H1 (cell line): ENCODE data around the gene TMEM44. TPM values are rescaled to one million over a fixed set of nuclear protein-coding genes. Genes with fewer than 3 reads are reported as not detected.

ENCODE experiments used
- CTCF ChIA-PET: fragments of 300-600 bp; sonication (Branson Sonifier 250); formaldehyde crosslinking; loops from one replicate; lab custom pipeline; 2021; ENCODE audit not compliant: partially characterized antibody; lab: Charles Lee
- POLR2A ChIA-PET: fragments of 300-600 bp; sonication (Branson Sonifier 250); formaldehyde crosslinking; loops from one replicate; lab custom pipeline; 2021; ENCODE audit warnings: inconsistent platforms; ENCODE audit not compliant: partially characterized antibody; lab: Charles Lee
- DNase-seq, 2 experiments: peaks; one replicate each; pipeline versions ENCODE4 v3.0.0 to v3.0.0-alpha.2; 2010 to 2022; ENCODE audit warnings: low spot score in 2 of 2, low read depth in 1 of 2, mixed read lengths in 1 of 2
- FAIRE-seq: peaks from 2 replicates; lab custom pipeline; 2011; peaks lifted over from hg19 to GRCh38; lab: Jason Lieb, UNC
- H2AFZ ChIP-seq: 2 replicates; pipeline ENCODE4 v1.8.1; 2012; ENCODE audit warnings: low read length, inconsistent platforms
- H2AK5ac ChIP-seq: 2 replicates; pipeline ENCODE4 v1.6.1; 2013; ENCODE audit warnings: low read depth, low read length
- H2BK120ac ChIP-seq: replicated peaks from 2 replicates; pipeline ENCODE3; 2013; ENCODE audit warnings: low read depth, low read length, inconsistent platforms
- H2BK12ac ChIP-seq: 2 replicates; pipeline ENCODE4 v1.6.1; 2013; ENCODE audit warnings: low read depth, low read length
- H2BK15ac ChIP-seq: 2 replicates; pipeline ENCODE4 v1.6.1; 2013; ENCODE audit warnings: low read length
- H2BK20ac ChIP-seq: 2 replicates; pipeline ENCODE4 v1.6.1; 2013; ENCODE audit warnings: low read length
- H2BK5ac ChIP-seq: 2 replicates; pipeline ENCODE4 v1.6.1; 2013; ENCODE audit warnings: low read depth, low read length
- H3K14ac ChIP-seq: 2 replicates; pipeline ENCODE4 v1.6.1; 2013; ENCODE audit warnings: inconsistent platforms; ENCODE audit not compliant: insufficient read length
- H3K18ac ChIP-seq: 2 replicates; pipeline ENCODE4 v1.6.1; 2013; ENCODE audit warnings: low read length; ENCODE audit errors: extremely low read depth
- H3K23ac ChIP-seq: 2 replicates; pipeline ENCODE4 v1.6.1; 2013; ENCODE audit warnings: inconsistent platforms; ENCODE audit not compliant: insufficient read length
- H3K23me2 ChIP-seq: 2 replicates; pipeline ENCODE4 v1.6.1; 2013; ENCODE audit warnings: low read depth, low read length
- H3K27ac ChIP-seq: 2 replicates; pipeline ENCODE4 v1.6.1; 2011; ENCODE audit warnings: low read depth, low read length, inconsistent platforms
- H3K27me3 ChIP-seq, 4 experiments: replicated peaks in 1 of 4; 1 replicate in 1 of 4; 2 replicates in 3 of 4; pipeline versions ENCODE4 v1.6.1 to v1.8.1; 2011 to 2013; ENCODE audit warnings: low read length in 3 of 4, mild to moderate bottlenecking in 3 of 4, inconsistent platforms in 2 of 4, mixed read lengths in 2 of 4, moderate library complexity in 1 of 4; ENCODE audit not compliant: control insufficient read depth in 3 of 4, insufficient read depth in 3 of 4; ENCODE audit errors: extremely low read depth in 1 of 4
- H3K36me3 ChIP-seq, 4 experiments: 2 replicates each; pipeline versions ENCODE4 v1.6.1 to v1.8.1; 2011 to 2013; ENCODE audit warnings: mild to moderate bottlenecking in 4 of 4, low read length in 3 of 4, moderate library complexity in 2 of 4, control low read depth in 1 of 4, inconsistent platforms in 1 of 4; ENCODE audit not compliant: insufficient read depth in 4 of 4, control insufficient read depth in 2 of 4
- H3K4ac ChIP-seq: replicated peaks from 2 replicates; pipeline ENCODE3; 2013; ENCODE audit warnings: low read length, low read depth, mixed read lengths, inconsistent platforms; ENCODE audit not compliant: insufficient read length
- H3K4me1 ChIP-seq, 4 experiments: replicated peaks in 1 of 4; 1 replicate in 1 of 4; 2 replicates in 3 of 4; pipeline versions ENCODE4 v1.6.1 to v1.8.1; 2011 to 2013; ENCODE audit warnings: low read length in 3 of 4, inconsistent platforms in 2 of 4, mixed read lengths in 1 of 4; ENCODE audit not compliant: insufficient read depth in 4 of 4, control insufficient read depth in 3 of 4
- H3K4me2 ChIP-seq, 2 experiments: 2 replicates each; pipeline versions ENCODE4 v1.6.1 to v1.8.1; 2011 to 2013; ENCODE audit warnings: low read depth in 2 of 2, low read length in 2 of 2, control low read depth in 1 of 2, inconsistent platforms in 1 of 2, mild to moderate bottlenecking in 1 of 2; ENCODE audit not compliant: insufficient read depth in 1 of 2
- H3K4me3 ChIP-seq, 4 experiments: fragments of 200-600, 300-600 bp in 1 of 4; sonication (generic), shearing (Covaris generic), sonication (Bioruptor Twin) in 1 of 4; 2 replicates each; pipeline versions ENCODE4 v1.5.1 to v1.8.1; 2011 to 2016; ENCODE audit warnings: low read length in 4 of 4, low read depth in 3 of 4, control low read depth in 2 of 4, inconsistent platforms in 2 of 4, mild to moderate bottlenecking in 2 of 4, mixed read lengths in 1 of 4, moderate library complexity in 1 of 4; ENCODE audit not compliant: insufficient read depth in 2 of 4; ENCODE audit errors: extremely low read depth in 1 of 4
- H3K56ac ChIP-seq: replicated peaks from 2 replicates; pipeline ENCODE3; 2013; ENCODE audit warnings: low read depth, mild to moderate bottlenecking, mixed read lengths, low read length, inconsistent platforms; ENCODE audit not compliant: insufficient read length
- H3K79me1 ChIP-seq: 2 replicates; pipeline ENCODE4 v1.6.1; 2013; ENCODE audit warnings: low read depth, low read length, control low read depth
- H3K79me2 ChIP-seq, 2 experiments: 2 replicates each; pipeline versions ENCODE4 v1.6.1 to v1.8.1; 2012 to 2013; ENCODE audit warnings: low read length in 2 of 2, mild to moderate bottlenecking in 2 of 2, inconsistent platforms in 1 of 2; ENCODE audit not compliant: insufficient read depth in 2 of 2, control insufficient read depth in 1 of 2
- H3K9ac ChIP-seq, 4 experiments: replicated peaks in 1 of 4; 1 replicate in 1 of 4; 2 replicates in 3 of 4; pipeline versions ENCODE4 v1.6.1 to v1.8.1; 2011 to 2013; ENCODE audit warnings: low read depth in 3 of 4, low read length in 3 of 4, control low read depth in 2 of 4, mild to moderate bottlenecking in 2 of 4, moderate library complexity in 2 of 4, inconsistent platforms in 1 of 4; ENCODE audit errors: extremely low read depth in 1 of 4
- H3K9me3 ChIP-seq, 2 experiments: 2 replicates each; pipeline versions ENCODE4 v1.6.1 to v1.8.1; 2012 to 2013; ENCODE audit warnings: mild to moderate bottlenecking in 2 of 2, moderate library complexity in 2 of 2, control low read depth in 1 of 2, inconsistent platforms in 1 of 2, low read depth in 1 of 2, low read length in 1 of 2, mixed read lengths in 1 of 2; ENCODE audit not compliant: insufficient read depth in 2 of 2
- H4K20me1 ChIP-seq, 2 experiments: replicated peaks in 1 of 2; 2 replicates each; pipeline versions ENCODE3 to v1.8.1; 2011 to 2013; ENCODE audit warnings: inconsistent platforms in 2 of 2, low read length in 2 of 2, mild to moderate bottlenecking in 1 of 2; ENCODE audit not compliant: insufficient read depth in 2 of 2, control insufficient read depth in 1 of 2
- H4K5ac ChIP-seq: 2 replicates; pipeline ENCODE4 v1.6.1; 2013; ENCODE audit warnings: low read length, low read depth, mixed read lengths, inconsistent platforms; ENCODE audit not compliant: insufficient read length
- H4K8ac ChIP-seq: 2 replicates; pipeline ENCODE4 v1.8.0; 2013; ENCODE audit warnings: mild to moderate bottlenecking, moderate library complexity, low read length, inconsistent platforms; ENCODE audit not compliant: insufficient read depth; ENCODE audit errors: extremely low read depth
- H4K91ac ChIP-seq: replicated peaks from 2 replicates; pipeline ENCODE3; 2013; ENCODE audit warnings: low read length, mixed read lengths, inconsistent platforms; ENCODE audit not compliant: insufficient read length
- ATF3 ChIP-seq: IDR thresholded peaks from 2 replicates; pipeline ENCODE4 v1.6.1; 2011; ENCODE audit warnings: low read depth, mild to moderate bottlenecking, low read length; ENCODE audit not compliant: insufficient read depth
- CBX8 ChIP-seq: fragments of 300-800, 300-1000 bp; sonication (generic); IDR thresholded peaks from 2 replicates; pipeline ENCODE4 v1.7.1; 2016; ENCODE audit warnings: low read depth, low read length, borderline replicate concordance
- CEBPB ChIP-seq: IDR thresholded peaks from 2 replicates; pipeline ENCODE4 v1.6.1; 2012; ENCODE audit warnings: low read depth, low read length
- CHD1 ChIP-seq: IDR thresholded peaks from 2 replicates; pipeline ENCODE4 v1.6.1; 2012; ENCODE audit warnings: low read depth, low read length, improper control_type of control experiment
- CREB1 ChIP-seq: IDR thresholded peaks from 2 replicates; pipeline ENCODE4 v1.6.1; 2012; ENCODE audit warnings: inconsistent platforms
- EP300 ChIP-seq, 2 experiments: IDR thresholded peaks; 1 replicate in 1 of 2; 2 replicates in 1 of 2; pipeline ENCODE4 v1.6.1; 2011 to 2012; ENCODE audit warnings: low read depth in 2 of 2, low read length in 2 of 2, mild to moderate bottlenecking in 2 of 2, borderline replicate concordance in 1 of 2, inconsistent platforms in 1 of 2, moderate library complexity in 1 of 2
- MAFK ChIP-seq: IDR thresholded peaks from 2 replicates; pipeline ENCODE4 v1.6.1; 2012; ENCODE audit warnings: low read depth, mild to moderate bottlenecking, improper control_type of control experiment, low read length
- NANOG ChIP-seq: IDR thresholded peaks from 2 replicates; pipeline ENCODE4 v1.6.1; 2011; ENCODE audit warnings: low read length, low read depth, mild to moderate bottlenecking, inconsistent platforms; ENCODE audit not compliant: insufficient read depth, poor library complexity, severe bottlenecking
- PHF8 ChIP-seq: fragments of 200-600 bp; sonication (generic); conservative IDR thresholded peaks from 2 replicates; pipeline ENCODE4 v1.7.1; 2012; ENCODE audit warnings: low read depth, mild to moderate bottlenecking, inconsistent platforms, low read length, moderate library complexity
- RFX5 ChIP-seq: IDR thresholded peaks from 2 replicates; pipeline ENCODE4 v1.6.1; 2011; ENCODE audit warnings: low read depth, low read length, improper control_type of control experiment, borderline replicate concordance
- SIN3A ChIP-seq, 2 experiments: IDR thresholded peaks in 1 of 2; conservative IDR thresholded peaks in 1 of 2; 2 replicates each; pipeline ENCODE4 v1.6.1; 2011 to 2012; ENCODE audit warnings: low read length in 2 of 2, improper control_type of control experiment in 1 of 2, low read depth in 1 of 2, mild to moderate bottlenecking in 1 of 2
- SP2 ChIP-seq: IDR thresholded peaks from 2 replicates; pipeline ENCODE4 v1.6.1; 2012; ENCODE audit warnings: mild to moderate bottlenecking, low read length, inconsistent platforms
- SUZ12 ChIP-seq: fragments of 200-600 bp; sonication (generic); IDR thresholded peaks from 2 replicates; pipeline ENCODE4 v1.6.1; 2012; ENCODE audit warnings: mild to moderate bottlenecking, inconsistent platforms, low read length, moderate library complexity, mixed read lengths
- WGBS, 2 experiments: shearing (Covaris generic) in 1 of 2; methylation state at CpG; one replicate each; pipeline versions ENCODE4 v1.1.6 to v1.1.7; 2013 to 2015; ENCODE audit warnings: low lambda C conversion rate in 2 of 2, mixed read lengths in 2 of 2, inconsistent platforms in 1 of 2, low coverage in 1 of 2, missing lambda C conversion rate in 1 of 2; ENCODE audit not compliant: insufficient replicate concordance in 2 of 2, insufficient coverage in 1 of 2, insufficient read length in 1 of 2; ENCODE audit errors: extremely low coverage in 1 of 2, missing lambda C conversion rate in 1 of 2; 5-methylcytosine and 5-hydroxymethylcytosine counted together
- polyA plus RNA-seq, 7 experiments: library from polyadenylated mRNA; depleted of rRNA in 3 of 7; stranded (reverse) in 5 of 7; unstranded in 2 of 7; fragments of >200 nt in 5 of 7; fragments of 200-250 nt in 2 of 7; gene quantifications; 1 replicate in 5 of 7; 2 replicates in 1 of 7; 4 replicates in 1 of 7; pipeline versions ENCODE4 v1.2.1 to v1.2.3, GENCODE V29; 2011 to 2013; ENCODE audit warnings: missing spikeins in 2 of 7, mixed read lengths in 2 of 7
- total RNA-seq: library from RNA; stranded (reverse); fragmentation: NEBNext Ultra II Directional; extraction: Animal tissue kit (Norgen Biotek cat#: 25700); gene quantifications from 2 replicates; pipeline ENCODE4 v1.2.1, GENCODE V29; 2021

TMEM44 gene
- total and polyA plus RNA-seq, 2 of the 8 experiments (the other 6 are each of a cell fraction or from before 2014, with no cell fraction given): 14.0 to 16.7 TPM

- Histone ChIP-seq H3K79me2 (no peaks in the 10 kb centered on the region), H3K4me1 (no peaks in the 10 kb centered on the region; a peak in 1 of 7 replicates), H3K9ac (no peak overlapping the region; a peak in 1 of 7 replicates), H2AK5ac (no peak overlapping the region), H2BK12ac (no peak overlapping the region), H4K20me1 (peaks cover 2% of the 10 kb centered on the region in 2 experiments), H3K9me3 (no peaks in the 10 kb centered on the region; a peak in 1 of 4 replicates), H3K36me3 (no peaks in the 10 kb centered on the region), H3K4me3 (no peak overlapping the region), H3K23me2 (no peaks in the 10 kb centered on the region), H3K4me2 (no peak overlapping the region), H3K4ac (no peak overlapping the region), H4K91ac (no peak overlapping the region), H3K56ac (no peak overlapping the region), H2BK120ac (no peak overlapping the region), H2AFZ (no peak overlapping the region), H2BK20ac (no peak overlapping the region), H3K18ac (no peak overlapping the region), H3K79me1 (no peaks in the 10 kb centered on the region), H4K8ac (no peak overlapping the region), H3K27ac (no peak overlapping the region), H3K14ac (no peak overlapping the region), H3K27me3 (no peaks in the 10 kb centered on the region), H4K5ac (no peak overlapping the region), H2BK15ac (no peak overlapping the region), H3K23ac (no peak overlapping the region), H2BK5ac (no peak overlapping the region)
- TF ChIP-seq MAFK (no peak), SUZ12 (no peak), CHD1 (no peak), PHF8 (no peak), RFX5 (no peak), ATF3 (no peak), NANOG (no peak), CBX8 (no peak), SIN3A (conservative IDR thresholded peaks at IDR 0.05 in 1 of 2, IDR thresholded peaks at IDR 0.05 in 1 of 2; ENCODE audit: low read depth in 1 of 2, low read length in 2 of 2) (no peak), CEBPB (no peak), CREB1 (no peak), EP300 (IDR thresholded peaks at IDR 0.05; ENCODE audit: borderline replicate concordance in 1 of 2, low read depth in 2 of 2, low read length in 2 of 2) (no peak), SP2 (no peak)
- ChIA-PET CTCF (interaction anchor here (0.9 to 1.9 kb wide), 6 partner anchors 11 to 1607 kb away, joined by 3 to 8 read pairs (median 3); no protein-coding TSS in a partner anchor), POLR2A (interaction anchor here (1.1 kb wide), 1 partner anchor 9 kb away, joined by 3 read pairs; no protein-coding TSS in a partner anchor)
- 91% methylated on average over 3 of the region's 3 CpGs; no CpG with 5 or more reads in 1 of the 2 experiments for WGBS, 2 experiments
- FAIRE-seq: no peak
- DNase-seq: no peak
These were observed 22.5 kb downstream of the TMEM44 start for GRCh38 chr3:194610689-194611088.
